B cell (primary cell): ENCODE data around the gene TNF. TPM values are rescaled to one million over a fixed set of nuclear protein-coding genes. Genes with fewer than 3 reads are reported as not detected.
A peak's percentile ranks its signal among the peaks of the same experiment; 100 is the strongest.

Experiments used
- ATAC-seq: fragments of 200-7000 bp; cut with Tn5 transposase; one replicate; pipeline ENCODE4 v1.10.0; 2021; ENCODE audit warnings: low read depth, mild to moderate bottlenecking, moderate number of reproducible peaks, moderate library complexity
- CTCF ChIA-PET: fragments of 350-600 bp; sonication (Branson Sonifier 250); formaldehyde crosslinking; loops from one replicate; lab custom pipeline; 2021; ENCODE audit warnings: antibody characterized with exemption, inconsistent platforms; lab: Charles Lee
- POLR2A ChIA-PET: fragments of 350-600 bp; sonication (Branson Sonifier 250); formaldehyde crosslinking; loops from one replicate; lab custom pipeline; 2021; ENCODE audit warnings: antibody characterized with exemption; lab: Charles Lee
- DNase-seq: peaks from one replicate; pipeline ENCODE4 v3.0.0; 2013
- H2AFZ ChIP-seq: 2 replicates; pipeline ENCODE4 v1.6.1; 2012; ENCODE audit warnings: mild to moderate bottlenecking, low read depth, low read length; ENCODE audit not compliant: insufficient read depth, poor library complexity, severe bottlenecking
- H3K27ac ChIP-seq, 2 donors: 1 replicate in 1 of 2; 2 replicates in 1 of 2; pipeline ENCODE4 v1.5.1; 2012 to 2013; ENCODE audit warnings: low read length in 2 of 2, mild to moderate bottlenecking in 2 of 2, moderate library complexity in 1 of 2
- H3K27me3 ChIP-seq, 4 experiments: fragments of 200-600 bp in 1 of 4; sonication (generic) in 1 of 4; replicated peaks in 1 of 4; 1 replicate in 2 of 4; 2 replicates in 2 of 4; pipeline versions ENCODE4 v1.6.1 to v1.7.0; 2013 to 2016; ENCODE audit warnings: low read length in 3 of 4, mild to moderate bottlenecking in 2 of 4, mixed read lengths in 1 of 4, moderate library complexity in 1 of 4; ENCODE audit not compliant: insufficient read depth in 4 of 4, control insufficient read depth in 3 of 4; ENCODE audit errors: control extremely low read depth in 1 of 4
- H3K36me3 ChIP-seq, 2 experiments: replicated peaks in 1 of 2; 1 replicate in 1 of 2; 2 replicates in 1 of 2; pipeline versions ENCODE4 v1.6.1 to v1.7.1; 2013; ENCODE audit warnings: low read length in 1 of 2; ENCODE audit not compliant: insufficient read depth in 2 of 2, control insufficient read depth in 1 of 2; ENCODE audit errors: control extremely low read depth in 1 of 2, extremely low read depth in 1 of 2
- H3K4me1 ChIP-seq, 2 donors: fragments of 200-600 bp in 1 of 2; sonication (generic) in 1 of 2; 1 replicate in 1 of 2; 2 replicates in 1 of 2; pipeline versions ENCODE4 v1.5.1 to v1.6.1; 2013 to 2017; ENCODE audit warnings: low read length in 2 of 2; ENCODE audit not compliant: control insufficient read depth in 2 of 2, insufficient read depth in 2 of 2
- H3K4me2 ChIP-seq: replicated peaks from 2 replicates; pipeline ENCODE3; 2012; ENCODE audit warnings: mild to moderate bottlenecking, low read depth, low read length; ENCODE audit not compliant: poor library complexity, severe bottlenecking
- H3K4me3 ChIP-seq, 5 experiments: fragments of 200-600 bp in 1 of 5; sonication (generic) in 1 of 5; 1 replicate in 3 of 5; 2 replicates in 2 of 5; pipeline versions ENCODE4 v1.5.1 to v1.7.0; 2011 to 2016; ENCODE audit warnings: low read length in 4 of 5, mild to moderate bottlenecking in 4 of 5, low read depth in 2 of 5, control low read depth in 1 of 5, moderate library complexity in 1 of 5; ENCODE audit not compliant: insufficient read depth in 1 of 5; ENCODE audit errors: control extremely low read depth in 1 of 5, extremely low read depth in 1 of 5
- H3K79me2 ChIP-seq: fragments of 200-600 bp; sonication (generic); one replicate; pipeline ENCODE4 v1.6.0; 2016; ENCODE audit warnings: low read length; ENCODE audit not compliant: control insufficient read depth, insufficient read depth
- H3K9ac ChIP-seq: fragments of 200-600 bp; sonication (generic); 2 replicates; pipeline ENCODE4 v1.6.1; 2017; ENCODE audit warnings: mild to moderate bottlenecking, low read length, moderate library complexity
- H3K9me3 ChIP-seq, 3 donors: one replicate each; pipeline versions ENCODE4 v1.6.1 to v1.7.1; 2013; ENCODE audit warnings: low read length in 2 of 3; ENCODE audit not compliant: control insufficient read depth in 2 of 3, insufficient read depth in 1 of 3; ENCODE audit errors: control extremely low read depth in 1 of 3
- H4K20me1 ChIP-seq: 2 replicates; pipeline ENCODE4 v1.6.0; 2012; ENCODE audit warnings: mild to moderate bottlenecking, low read length; ENCODE audit not compliant: insufficient read depth, control insufficient read depth, poor library complexity, severe bottlenecking
- H3K27ac Mint-ChIP-seq: one replicate; pipeline ENCODE4 v1.8.0; 2021; ENCODE audit warnings: mixed read lengths
- H3K27me3 Mint-ChIP-seq: one replicate; pipeline ENCODE4 v1.8.0; 2021; ENCODE audit warnings: mixed read lengths
- H3K4me1 Mint-ChIP-seq: one replicate; pipeline ENCODE4 v1.8.0; 2021; ENCODE audit warnings: mixed read lengths
- H3K4me3 Mint-ChIP-seq: one replicate; pipeline ENCODE4 v1.8.0; 2021; ENCODE audit warnings: mixed read lengths
- H3K9me3 Mint-ChIP-seq: one replicate; pipeline ENCODE4 v1.8.0; 2022; ENCODE audit warnings: mixed read lengths; ENCODE audit not compliant: insufficient read depth
- CTCF ChIP-seq: fragments of 200-600 bp; IDR thresholded peaks from one replicate; pipeline ENCODE4 v1.8.0; 2022; ENCODE audit warnings: antibody characterized with exemption, mild to moderate bottlenecking
- EZH2 ChIP-seq: IDR thresholded peaks from 2 replicates; pipeline ENCODE4 v1.6.1; 2012; ENCODE audit warnings: borderline replicate concordance, low read depth, mild to moderate bottlenecking, moderate library complexity, low read length; ENCODE audit not compliant: insufficient read depth, poor library complexity, severe bottlenecking
- WGBS: methylation state at CpG from one replicate; pipeline ENCODE4 v1.1.5; 2013; ENCODE audit warnings: missing lambda C conversion rate; ENCODE audit not compliant: insufficient coverage; 5-methylcytosine and 5-hydroxymethylcytosine counted together
- intact Hi-C: fragments of 100-400 bp; cut with micrococcal nuclease; formaldehyde crosslinking; loops from one replicate; pipeline ENCODE4 v1.10.0; 2022
- polyA plus RNA-seq: library from polyadenylated mRNA; depleted of rRNA; stranded (reverse); fragments of >200 nt; gene quantifications from 2 replicates; pipeline ENCODE4 v1.2.3, GENCODE V29; 2012
- total RNA-seq, 2 donors: library from RNA; stranded (reverse); fragments of 120-200 nt in 1 of 2; gene quantifications; 1 replicate in 1 of 2; 2 replicates in 1 of 2; pipeline versions ENCODE4 v1.2.3 to v1.2.4, GENCODE V29; 2013 to 2022

TNF gene
- total and polyA plus RNA-seq, 2 donors (not counting 1 experiment from before 2014, with no cell fraction given): 21.9 to 22.2 TPM

- Histone ChIP-seq H3K79me2 (peaks cover 55% of the 10 kb centered on the region), H3K27ac (peak overlapping the region; percentile 80 to 87), H3K9me3 (no peaks in the 10 kb centered on the region), H3K9ac (peak overlapping the region; percentile 54), H3K4me1 (peaks cover 74 to 75% of the 10 kb centered on the region in 2 donors), H3K4me3 (peak overlapping the region in 4 of 5 experiments; percentile 32 to 61 (median 42)), H3K36me3 (peaks cover 0 to 3% of the 10 kb centered on the region in 2 experiments), H3K4me2 (peak overlapping the region; percentile 92), H2AFZ (no peak overlapping the region), H3K27me3 (no peaks in the 10 kb centered on the region), H4K20me1 (peaks cover 20% of the 10 kb centered on the region)
- TF ChIP-seq CTCF (no peak), EZH2 (no peak)
- peak overlapping the region; percentile 92 for H3K4me3 Mint-ChIP-seq
- intact Hi-C loops: loop anchor here (2.0 kb wide), 1 partner anchor 23 kb away; no protein-coding TSS in a partner anchor
- no peak for ATAC-seq
- WGBS: 44% methylated on average over 8 of the region's 8 CpGs
- H3K27ac Mint-ChIP-seq: peak overlapping the region; percentile 94
- peaks cover 77% of the 10 kb centered on the region for H3K4me1 Mint-ChIP-seq
- POLR2A ChIA-PET: interaction anchor here (0.6 to 42.6 kb wide), 4 partner anchors 16 to 1515 kb away, joined by 3 to 1450 read pairs (median 4); partner anchors contain the start of genes DDX39B, HLA-DPA1, LST1 and LTA
- no peak for DNase-seq
- CTCF ChIA-PET: interaction anchor here (1.2 to 29.4 kb wide), 4 partner anchors 8 to 169 kb away, joined by 4 to 2241 read pairs (median 28); partner anchors contain the start of genes LST1, LTB, NCR3 and TNF
- H3K27me3 Mint-ChIP-seq: no peaks in the 10 kb centered on the region
- H3K9me3 Mint-ChIP-seq: no peaks in the 10 kb centered on the region
Measured at GRCh38 chr6:31558318-31558625, 17.1 kb upstream of the TNF start.
